ENCODE results near the gene ATP23. TPM values are rescaled to one million over a fixed set of nuclear protein-coding genes. Genes with fewer than 3 reads are reported as not detected.

ATP23 gene, protein sequence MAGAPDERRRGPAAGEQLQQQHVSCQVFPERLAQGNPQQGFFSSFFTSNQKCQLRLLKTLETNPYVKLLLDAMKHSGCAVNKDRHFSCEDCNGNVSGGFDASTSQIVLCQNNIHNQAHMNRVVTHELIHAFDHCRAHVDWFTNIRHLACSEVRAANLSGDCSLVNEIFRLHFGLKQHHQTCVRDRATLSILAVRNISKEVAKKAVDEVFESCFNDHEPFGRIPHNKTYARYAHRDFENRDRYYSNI
- 6.2 and 9.1 TPM in 2 replicates for total RNA-seq

DNA sequence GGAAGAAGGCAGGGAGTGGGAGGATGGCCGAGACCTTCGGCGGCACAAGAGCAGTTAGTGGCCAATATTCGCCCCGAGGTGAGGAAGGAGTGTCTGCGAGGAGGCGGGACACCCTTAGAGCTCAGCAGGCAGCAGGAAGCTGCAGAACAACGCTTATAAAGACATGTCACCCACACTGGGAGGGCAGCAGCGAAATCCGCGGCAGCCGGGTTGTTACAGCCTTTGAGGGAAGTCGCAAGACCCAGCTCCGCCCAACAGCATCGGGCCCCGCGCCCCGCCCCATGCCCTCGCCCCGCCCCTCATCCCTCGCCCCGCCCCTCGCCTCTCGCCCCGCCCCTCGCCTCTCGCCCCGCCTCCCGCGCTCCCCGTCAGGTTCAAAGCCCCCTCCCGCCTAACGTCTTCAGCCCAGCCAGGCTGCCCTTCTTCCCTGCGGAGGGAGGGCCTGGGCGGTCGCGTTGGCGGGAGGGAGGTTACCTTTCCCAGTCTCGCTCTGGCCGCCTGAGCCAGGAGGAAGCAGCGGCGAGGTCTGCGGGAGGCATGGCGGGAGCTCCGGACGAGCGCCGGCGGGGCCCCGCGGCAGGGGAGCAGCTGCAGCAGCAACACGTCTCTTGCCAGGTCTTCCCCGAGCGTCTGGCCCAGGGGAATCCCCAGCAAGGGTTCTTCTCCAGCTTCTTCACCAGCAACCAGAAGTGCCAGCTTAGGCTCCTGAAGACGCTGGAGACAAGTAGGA lies at the start of gene ATP23:
ATP23 (plus strand) TSS at position 403 of the 730 bp plus-strand sequence; CDS start at position 538, 135 bp downstream.

Other genes starting within 250 kb of the ATP23 start
- 183 and 196 TPM in 2 replicates for gene OS9, start 247.4 kb upstream of the ATP23 start, total RNA-seq
- gene AGAP2, start 202.8 kb upstream of the ATP23 start, total RNA-seq = 0.49 and 0.73 TPM in 2 replicates
- gene TSPAN31, start 196.5 kb upstream of the ATP23 start, total RNA-seq = 80.3 and 97.1 TPM in 2 replicates
- 140 and 154 TPM in 2 replicates for gene CDK4, start 189.3 kb upstream of the ATP23 start, total RNA-seq
- 2.6 and 3.4 TPM in 2 replicates for gene MARCHF9, start 186.5 kb upstream of the ATP23 start, total RNA-seq
- 1.2 and 1.9 TPM in 2 replicates for gene CYP27B1, start 174.5 kb upstream of the ATP23 start, total RNA-seq
- gene METTL1, start 169.5 kb upstream of the ATP23 start, total RNA-seq = 8.0 and 14.0 TPM in 2 replicates
- gene EEF1AKMT3, start 169.0 kb upstream of the ATP23 start, total RNA-seq = 12.1 and 13.6 TPM in 2 replicates
- gene TSFM, start 158.8 kb upstream of the ATP23 start, total RNA-seq = 13.4 and 18.7 TPM in 2 replicates
- 5.2 and 7.6 TPM in 2 replicates for gene AVIL, start 122.8 kb upstream of the ATP23 start, total RNA-seq
- 182 and 200 TPM in 2 replicates for gene CTDSP2, start 94.8 kb upstream of the ATP23 start, total RNA-seq